SU-DHL-6 (cell line): ENCODE results near the gene STRIT1.

ENCODE experiments used
- CTCF ChIP-seq: fragments of 200-600 bp; sonication (generic); IDR thresholded peaks from one replicate; pipeline ENCODE4 v1.5.1; 2017; ENCODE audit warnings: antibody characterized with exemption, mild to moderate bottlenecking, low read length, moderate library complexity; ENCODE audit not compliant: insufficient read depth, poor library complexity, severe bottlenecking
- EZH2phosphoT487 ChIP-seq: fragments of 200-600 bp; sonication (generic), shearing (Covaris generic); conservative IDR thresholded peaks from 2 replicates; pipeline ENCODE4 v1.6.1; 2018; ENCODE audit warnings: mild to moderate bottlenecking, antibody characterized with exemption, low read length, moderate library complexity, mixed read lengths

DNA sequence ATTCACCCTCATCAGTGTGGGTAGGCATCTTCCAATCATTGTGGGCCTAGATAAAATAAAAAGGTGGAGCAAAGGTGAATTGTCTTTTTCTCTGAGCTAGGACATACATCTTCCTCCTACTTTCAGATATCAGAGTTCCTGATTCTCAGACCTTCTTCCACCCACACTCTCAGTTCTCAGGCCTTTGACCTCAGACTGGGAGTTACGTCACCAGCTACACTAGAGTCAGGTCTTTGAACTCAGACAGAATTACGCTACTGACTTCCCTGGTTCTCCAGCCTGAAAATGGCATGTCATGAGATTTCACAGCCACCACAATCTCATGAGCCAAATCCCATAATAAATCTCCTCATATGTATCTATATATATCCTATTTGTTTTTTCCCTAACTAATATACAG, 39.0 kb downstream of the STRIT1 start:
- no peak for TF ChIP-seq CTCF
- TF ChIP-seq EZH2phosphoT487, result no peak
